HepG2 (cell line): ENCODE results near the gene APBB2.

Experiments used
- HIVEP1 ChIP-seq: sonication (generic); formaldehyde crosslinking; IDR thresholded peaks from 2 replicates; pipeline ENCODE4 v1.4.0; 2020; ENCODE audit warnings: mild to moderate bottlenecking, missing genetic modification reagents
- RELA ChIP-seq: sonication (generic); formaldehyde crosslinking; IDR thresholded peaks from 2 replicates; pipeline ENCODE4 v1.4.0; 2020; ENCODE audit warnings: missing genetic modification reagents
- SMC3 ChIP-seq: IDR thresholded peaks from 2 replicates; pipeline ENCODE4 v1.6.1; 2011; ENCODE audit warnings: low read length, improper control_type of control experiment
- ZNF431 ChIP-seq: sonication (generic); formaldehyde crosslinking; IDR thresholded peaks from 2 replicates; pipeline ENCODE4 v1.9.0; 2022; ENCODE audit warnings: missing genetic modification reagents, low read depth, mild to moderate bottlenecking, borderline replicate concordance
- TF ChIP-seq, protein P1 (sequence below): sonication (generic); formaldehyde crosslinking; conservative IDR thresholded peaks from 2 replicates; pipeline ENCODE4 v1.4.0; 2020; ENCODE audit warnings: missing genetic modification reagents

DNA sequence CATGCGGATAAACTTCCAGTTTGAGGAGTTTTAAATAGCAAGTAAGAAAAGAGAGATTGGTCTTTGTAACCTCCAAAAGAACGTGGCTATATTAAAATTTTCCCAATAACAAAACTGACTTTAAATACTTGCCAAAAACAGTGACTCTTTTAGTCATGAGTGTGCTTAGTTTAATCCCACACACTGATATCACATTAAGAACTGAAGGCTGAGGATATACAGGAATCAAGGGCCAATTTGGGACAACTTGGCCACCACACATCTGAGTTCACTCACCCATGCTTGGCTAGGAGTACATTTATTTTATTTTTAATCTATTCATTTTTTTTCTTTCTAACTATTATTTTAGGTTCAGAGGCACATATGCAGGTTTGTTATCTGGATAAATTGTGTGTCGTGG, 110.2 kb downstream of the APBB2 start:
- TF ChIP-seq SMC3 (no peak), HIVEP1 (no peak), ZNF431 (no peak), RELA (CRISPR knock-in tag) (no peak)
- TF ChIP-seq, protein P1, sequence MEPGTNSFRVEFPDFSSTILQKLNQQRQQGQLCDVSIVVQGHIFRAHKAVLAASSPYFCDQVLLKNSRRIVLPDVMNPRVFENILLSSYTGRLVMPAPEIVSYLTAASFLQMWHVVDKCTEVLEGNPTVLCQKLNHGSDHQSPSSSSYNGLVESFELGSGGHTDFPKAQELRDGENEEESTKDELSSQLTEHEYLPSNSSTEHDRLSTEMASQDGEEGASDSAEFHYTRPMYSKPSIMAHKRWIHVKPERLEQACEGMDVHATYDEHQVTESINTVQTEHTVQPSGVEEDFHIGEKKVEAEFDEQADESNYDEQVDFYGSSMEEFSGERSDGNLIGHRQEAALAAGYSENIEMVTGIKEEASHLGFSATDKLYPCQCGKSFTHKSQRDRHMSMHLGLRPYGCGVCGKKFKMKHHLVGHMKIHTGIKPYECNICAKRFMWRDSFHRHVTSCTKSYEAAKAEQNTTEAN (CRISPR knock-in tag), result no peak
